H9 (cell line): ENCODE measurements around the gene PARP1. TPM values are rescaled to one million over a fixed set of nuclear protein-coding genes. Genes with fewer than 3 reads are reported as not detected.

ENCODE experiments used
- DNase-seq: peaks from one replicate; pipeline ENCODE4 v3.0.0-alpha.2; 2017
- H2AFZ ChIP-seq: one replicate; pipeline ENCODE4 v1.6.1; 2013; ENCODE audit warnings: mild to moderate bottlenecking, low read length, control low read depth, moderate library complexity
- H2AK5ac ChIP-seq: 2 replicates; pipeline ENCODE4 v1.6.1; 2013; ENCODE audit warnings: low read length, control low read depth, mixed read lengths; ENCODE audit not compliant: insufficient read length
- H2BK120ac ChIP-seq: one replicate; pipeline ENCODE4 v1.6.1; 2013; ENCODE audit warnings: low read depth, mild to moderate bottlenecking, low read length, control low read depth, inconsistent platforms; ENCODE audit not compliant: poor library complexity, severe bottlenecking
- H2BK12ac ChIP-seq: 2 replicates; pipeline ENCODE4 v1.6.1; 2013; ENCODE audit warnings: low read length, control low read depth, mixed read lengths, low read depth; ENCODE audit not compliant: insufficient read length
- H2BK15ac ChIP-seq: 2 replicates; pipeline ENCODE4 v1.6.1; 2013; ENCODE audit warnings: low read depth, low read length, control low read depth
- H2BK20ac ChIP-seq: one replicate; pipeline ENCODE4 v1.6.1; 2013; ENCODE audit warnings: low read depth, mild to moderate bottlenecking, low read length, control low read depth, inconsistent platforms; ENCODE audit not compliant: poor library complexity, severe bottlenecking
- H2BK5ac ChIP-seq: 2 replicates; pipeline ENCODE4 v1.6.1; 2013; ENCODE audit warnings: low read length, control low read depth, mixed read lengths; ENCODE audit not compliant: insufficient read length
- H3K14ac ChIP-seq: 2 replicates; pipeline ENCODE4 v1.6.1; 2013; ENCODE audit warnings: low read length, control low read depth; ENCODE audit not compliant: insufficient read depth
- H3K18ac ChIP-seq: 2 replicates; pipeline ENCODE4 v1.6.1; 2013; ENCODE audit warnings: low read depth, mild to moderate bottlenecking, mixed read lengths, low read length, control low read depth; ENCODE audit not compliant: insufficient read length
- H3K23ac ChIP-seq: 2 replicates; pipeline ENCODE4 v1.6.1; 2013; ENCODE audit warnings: low read length, control low read depth, mixed read lengths, low read depth; ENCODE audit not compliant: insufficient read length
- H3K23me2 ChIP-seq: 2 replicates; pipeline ENCODE4 v1.6.1; 2013; ENCODE audit warnings: low read depth, mild to moderate bottlenecking, mixed read lengths, low read length, control low read depth; ENCODE audit not compliant: insufficient read length, poor library complexity, severe bottlenecking
- H3K27ac ChIP-seq: 2 replicates; pipeline ENCODE4 v1.5.1; 2013; ENCODE audit warnings: low read length, control low read depth, mixed read lengths, low read depth; ENCODE audit not compliant: insufficient read length
- H3K27me3 ChIP-seq: 2 replicates; pipeline ENCODE4 v1.6.1; 2013; ENCODE audit warnings: low read length, control low read depth, inconsistent platforms; ENCODE audit not compliant: insufficient read depth
- H3K4ac ChIP-seq: 2 replicates; pipeline ENCODE4 v1.6.1; 2013; ENCODE audit warnings: low read depth, mild to moderate bottlenecking, control low read depth, inconsistent platforms, low read length, moderate library complexity
- H3K4me1 ChIP-seq: 2 replicates; pipeline ENCODE4 v1.6.1; 2013; ENCODE audit warnings: low read length, control low read depth, inconsistent platforms; ENCODE audit not compliant: insufficient read depth
- H3K4me2 ChIP-seq: 2 replicates; pipeline ENCODE4 v1.6.1; 2013; ENCODE audit warnings: low read length, control low read depth, mixed read lengths; ENCODE audit not compliant: insufficient read length, insufficient read depth
- H3K56ac ChIP-seq: 2 replicates; pipeline ENCODE4 v1.6.1; 2013; ENCODE audit warnings: low read depth, mild to moderate bottlenecking, mixed read lengths, low read length, control low read depth; ENCODE audit not compliant: insufficient read length
- H3K79me1 ChIP-seq: 2 replicates; pipeline ENCODE4 v1.6.1; 2013; ENCODE audit warnings: low read depth, mild to moderate bottlenecking, moderate library complexity, low read length, control low read depth, inconsistent platforms; ENCODE audit not compliant: insufficient read depth, poor library complexity, severe bottlenecking
- H3K79me2 ChIP-seq: 2 replicates; pipeline ENCODE4 v1.6.1; 2013; ENCODE audit warnings: low read length, control low read depth, inconsistent platforms; ENCODE audit not compliant: insufficient read depth
- H3K9ac ChIP-seq: 2 replicates; pipeline ENCODE4 v1.6.1; 2013; ENCODE audit warnings: low read length, control low read depth, mixed read lengths; ENCODE audit not compliant: insufficient read length; ENCODE audit errors: extremely low read depth
- H3K9me3 ChIP-seq: one replicate; pipeline ENCODE4 v1.6.1; 2013; ENCODE audit warnings: low read depth, low read length, inconsistent platforms; ENCODE audit not compliant: control insufficient read depth
- H3T11ph ChIP-seq: one replicate; pipeline ENCODE4 v1.6.1; 2013; ENCODE audit warnings: mild to moderate bottlenecking, low read length, control low read depth, inconsistent platforms
- H4K20me1 ChIP-seq: one replicate; pipeline ENCODE4 v1.6.1; 2013; ENCODE audit not compliant: control insufficient read depth, insufficient read length, insufficient read depth
- H4K5ac ChIP-seq: 2 replicates; pipeline ENCODE4 v1.6.1; 2013; ENCODE audit warnings: low read depth, mild to moderate bottlenecking, mixed read lengths, low read length, control low read depth; ENCODE audit not compliant: insufficient read length
- H4K8ac ChIP-seq: replicated peaks from 2 replicates; pipeline ENCODE4 v1.6.1; 2013; ENCODE audit warnings: low read length, control low read depth, mixed read lengths, low read depth; ENCODE audit not compliant: insufficient read length
- H4K91ac ChIP-seq: 2 replicates; pipeline ENCODE4 v1.6.1; 2013; ENCODE audit warnings: low read depth, mild to moderate bottlenecking, moderate library complexity, mixed read lengths, low read length, control low read depth; ENCODE audit not compliant: insufficient read length
- H3K27ac Mint-ChIP-seq, 3 experiments: 2 replicates in 2 of 3; 3 replicates in 1 of 3; pipeline ENCODE4 v1.8.0; 2020 to 2021; ENCODE audit warnings: mixed read lengths in 3 of 3, mild to moderate bottlenecking in 1 of 3, moderate library complexity in 1 of 3
- H3K27me3 Mint-ChIP-seq: 2 replicates; pipeline ENCODE4 v1.8.0; 2021; ENCODE audit warnings: low read depth, mild to moderate bottlenecking, moderate library complexity, mixed read lengths
- H3K36me3 Mint-ChIP-seq, 3 experiments: 2 replicates in 2 of 3; 3 replicates in 1 of 3; pipeline ENCODE4 v1.8.0; 2020 to 2021; ENCODE audit warnings: low read depth in 3 of 3, mixed read lengths in 3 of 3; ENCODE audit not compliant: insufficient read depth in 1 of 3
- H3K4me1 Mint-ChIP-seq, 2 experiments: 2 replicates each; pipeline ENCODE4 v1.8.0; 2020; ENCODE audit warnings: mixed read lengths in 2 of 2
- H3K4me3 Mint-ChIP-seq, 2 experiments: 2 replicates in 1 of 2; 3 replicates in 1 of 2; pipeline ENCODE4 v1.8.0; 2020 to 2021; ENCODE audit warnings: mild to moderate bottlenecking in 2 of 2, mixed read lengths in 2 of 2, moderate library complexity in 1 of 2
- H3K9me3 Mint-ChIP-seq, 2 experiments: 2 replicates in 1 of 2; 3 replicates in 1 of 2; pipeline ENCODE4 v1.8.0; 2020; ENCODE audit warnings: mild to moderate bottlenecking in 2 of 2, mixed read lengths in 2 of 2, moderate library complexity in 1 of 2
- CTCF ChIP-seq: fragments of 200-600 bp; sonication (generic); conservative IDR thresholded peaks from 3 replicates; pipeline ENCODE4 v1.8.0; 2021; ENCODE audit warnings: antibody characterized with exemption, mild to moderate bottlenecking
- WGBS: extraction: QIAGEN DNeasy Blood & Tissue Kit; methylation state at CpG from one replicate; pipeline ENCODE4 v1.1.7; 2013; ENCODE audit warnings: missing lambda C conversion rate, low lambda C conversion rate, mixed read lengths; ENCODE audit not compliant: insufficient read length; ENCODE audit errors: extremely low coverage; 5-methylcytosine and 5-hydroxymethylcytosine counted together
- total RNA-seq: library from RNA; stranded (reverse); gene quantifications from 2 replicates; pipeline ENCODE4 v1.2.1, GENCODE V29; 2021

PARP1 gene
- total RNA-seq, 1 experiment from 2014 or later = 337 TPM

GRCh38 chr1:226454349-226454748, 46.5 kb upstream of the PARP1 start:
- H3K79me2 ChIP-seq = no peaks in the 10 kb centered on the region
- no peak overlapping the region for H3K27ac ChIP-seq
- H3K36me3 Mint-ChIP-seq = no peaks in the 10 kb centered on the region
- H3K4me1 Mint-ChIP-seq = peaks cover 14 to 17% of the 10 kb centered on the region in 2 experiments
- H3K23ac ChIP-seq = no peak overlapping the region
- H2BK12ac ChIP-seq = no peak overlapping the region
- no peaks in the 10 kb centered on the region for H4K20me1 ChIP-seq
- no peak overlapping the region for H4K5ac ChIP-seq
- H2BK120ac ChIP-seq = no peak overlapping the region
- no peaks in the 10 kb centered on the region; a peak in 1 of 5 replicates for H3K9me3 Mint-ChIP-seq
- no peak overlapping the region for H3T11ph ChIP-seq
- H4K8ac ChIP-seq = no peak overlapping the region
- no peaks in the 10 kb centered on the region for H3K9me3 ChIP-seq
- H3K27ac Mint-ChIP-seq = no peak overlapping the region
- no peak for TF ChIP-seq CTCF
- no peak overlapping the region for H3K18ac ChIP-seq
- H2AK5ac ChIP-seq = no peak overlapping the region
- no CpG with 5 or more reads among the region's 2 CpGs for WGBS
- H3K27me3 Mint-ChIP-seq = peaks cover 5% of the 10 kb centered on the region; the same call in 1 of the 2 replicates
- no peaks in the 10 kb centered on the region for H3K23me2 ChIP-seq
- H2BK15ac ChIP-seq = no peak overlapping the region
- H2AFZ ChIP-seq = no peak overlapping the region
- no peak overlapping the region for H4K91ac ChIP-seq
- H2BK5ac ChIP-seq = no peak overlapping the region
- H3K4me3 Mint-ChIP-seq = no peak overlapping the region
- no peak overlapping the region for H3K56ac ChIP-seq
- H3K4me2 ChIP-seq = no peak overlapping the region
- H3K4me1 ChIP-seq = no peaks in the 10 kb centered on the region
- no peaks in the 10 kb centered on the region for H3K27me3 ChIP-seq
- no peak overlapping the region for H3K14ac ChIP-seq
- H3K4ac ChIP-seq = no peak overlapping the region
- no peak overlapping the region for H2BK20ac ChIP-seq
- H3K9ac ChIP-seq = no peak overlapping the region
- no peaks in the 10 kb centered on the region for H3K79me1 ChIP-seq
- no peak for DNase-seq
